Measurements from ENCODE around the gene MYO1E.

DNA sequence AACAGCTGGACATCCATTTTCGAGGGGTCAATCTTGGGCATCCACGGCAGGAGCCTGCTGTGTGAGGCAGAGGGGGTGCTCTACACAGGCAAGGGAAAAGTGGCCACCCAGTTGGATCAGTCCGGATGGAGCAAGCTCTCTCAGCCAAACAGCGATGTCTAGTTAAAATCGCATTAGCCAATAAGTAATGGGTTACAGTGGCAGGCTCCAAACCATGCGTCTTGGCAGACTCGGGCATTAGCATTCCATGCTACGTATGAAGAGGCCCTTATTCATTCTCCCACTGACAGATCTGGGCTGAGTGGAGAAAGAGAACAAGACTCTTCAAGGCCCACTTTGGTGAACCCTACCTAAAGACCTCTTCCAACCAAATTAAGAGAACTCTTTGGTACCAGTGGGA is 218.4 kb downstream of the MYO1E start:
- TF ChIP-seq, protein P1, sequence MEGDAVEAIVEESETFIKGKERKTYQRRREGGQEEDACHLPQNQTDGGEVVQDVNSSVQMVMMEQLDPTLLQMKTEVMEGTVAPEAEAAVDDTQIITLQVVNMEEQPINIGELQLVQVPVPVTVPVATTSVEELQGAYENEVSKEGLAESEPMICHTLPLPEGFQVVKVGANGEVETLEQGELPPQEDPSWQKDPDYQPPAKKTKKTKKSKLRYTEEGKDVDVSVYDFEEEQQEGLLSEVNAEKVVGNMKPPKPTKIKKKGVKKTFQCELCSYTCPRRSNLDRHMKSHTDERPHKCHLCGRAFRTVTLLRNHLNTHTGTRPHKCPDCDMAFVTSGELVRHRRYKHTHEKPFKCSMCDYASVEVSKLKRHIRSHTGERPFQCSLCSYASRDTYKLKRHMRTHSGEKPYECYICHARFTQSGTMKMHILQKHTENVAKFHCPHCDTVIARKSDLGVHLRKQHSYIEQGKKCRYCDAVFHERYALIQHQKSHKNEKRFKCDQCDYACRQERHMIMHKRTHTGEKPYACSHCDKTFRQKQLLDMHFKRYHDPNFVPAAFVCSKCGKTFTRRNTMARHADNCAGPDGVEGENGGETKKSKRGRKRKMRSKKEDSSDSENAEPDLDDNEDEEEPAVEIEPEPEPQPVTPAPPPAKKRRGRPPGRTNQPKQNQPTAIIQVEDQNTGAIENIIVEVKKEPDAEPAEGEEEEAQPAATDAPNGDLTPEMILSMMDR (IDR thresholded peaks at IDR 0.05; ENCODE audit: poor library complexity, severe bottlenecking) = no peak
- TF ChIP-seq EZH2 (IDR thresholded peaks at IDR 0.05; ENCODE audit: borderline replicate concordance, insufficient read depth, low read length, poor library complexity, severe bottlenecking) (no peak), POLR2AphosphoS5 (IDR thresholded peaks at IDR 0.05) (no peak), TAF1 (IDR thresholded peaks at IDR 0.05; ENCODE audit: low read depth) (no peak)
